GM12878 (cell line): ENCODE results near the gene CCDC178. TPM values are rescaled to one million over a fixed set of nuclear protein-coding genes. Genes with fewer than 3 reads are reported as not detected.

Experiments
- ATAC-seq: fragments of 200-7000 bp; cut with Tn5 transposase; 3 replicates; pipeline ENCODE4 v1.9.1; 2020; ENCODE audit warnings: mild to moderate bottlenecking, moderate library complexity
- BruUV-seq: library from RNA; stranded (reverse); fragments of 400-500 nt; replicated peaks from 2 replicates; lab custom pipeline; 2021; lab: Mats Ljungman, UMichigan
- CTCF ChIA-PET: fragments of 300-600 bp; sonication (Branson Sonifier 250); formaldehyde crosslinking; extraction: SDS; loops from one replicate; lab custom pipeline; 2021; ENCODE audit warnings: inconsistent platforms; lab: Yijun Ruan, JAX
- POLR2A ChIA-PET: fragments of 350-600 bp; formaldehyde crosslinking; extraction: SDS; loops from one replicate; lab custom pipeline; 2021; ENCODE audit warnings: inconsistent platforms; lab: Charles Lee
- RAD21 ChIA-PET: fragments of 300-600 bp; sonication (Branson Sonifier 250); formaldehyde crosslinking; loops from one replicate; lab custom pipeline; 2023; ENCODE audit warnings: antibody characterized with exemption; ENCODE audit not compliant: unreplicated experiment; lab: Charles Lee
- SMC1A ChIA-PET: fragments of 300-600 bp; sonication (Branson Sonifier 250); formaldehyde crosslinking; loops from one replicate; lab custom pipeline; 2023; ENCODE audit not compliant: unreplicated experiment, uncharacterized antibody; lab: Charles Lee
- DNase-seq: peaks from one replicate; pipeline ENCODE4 v3.0.0-alpha.2; 2011; ENCODE audit warnings: low read depth, low spot score
- FAIRE-seq: peaks from 3 replicates; lab custom pipeline; 2011; peaks lifted over from hg19 to GRCh38; lab: Jason Lieb, UNC
- H2AFZ ChIP-seq: 2 replicates; pipeline ENCODE4 v1.6.0; 2011; ENCODE audit warnings: low read depth, low read length, control low read depth; ENCODE audit not compliant: control insufficient read depth
- H3K27ac ChIP-seq: 2 replicates; pipeline ENCODE4 v1.5.1; 2011; ENCODE audit warnings: control low read depth; ENCODE audit not compliant: control insufficient read depth, insufficient read depth
- H3K27me3 ChIP-seq, 2 experiments: replicated peaks in 1 of 2; 2 replicates each; pipeline versions ENCODE4 v1.6.0 to v1.6.1; 2011; ENCODE audit warnings: low read length in 1 of 2; ENCODE audit not compliant: control insufficient read depth in 2 of 2, insufficient read depth in 2 of 2
- H3K36me3 ChIP-seq, 2 experiments: 2 replicates each; pipeline ENCODE4 v1.5.1; 2011; ENCODE audit warnings: low read length in 1 of 2; ENCODE audit not compliant: control insufficient read depth in 2 of 2, insufficient read depth in 2 of 2
- H3K4me1 ChIP-seq: 2 replicates; pipeline ENCODE4 v1.6.1; 2011; ENCODE audit warnings: mild to moderate bottlenecking, low read length, moderate library complexity, mixed read lengths; ENCODE audit not compliant: control insufficient read depth, insufficient read depth
- H3K4me2 ChIP-seq: 2 replicates; pipeline ENCODE4 v1.6.0; 2011; ENCODE audit warnings: control low read depth; ENCODE audit not compliant: control insufficient read depth, insufficient read depth
- H3K4me3 ChIP-seq: fragments of 200-600 bp; sonication (generic); 2 replicates; pipeline ENCODE4 v1.5.1; 2016
- H3K79me2 ChIP-seq: 2 replicates; pipeline ENCODE4 v1.6.0; 2011; ENCODE audit warnings: low read length; ENCODE audit not compliant: control insufficient read depth, insufficient read depth
- H3K9ac ChIP-seq: 2 replicates; pipeline ENCODE4 v1.8.0; 2011; ENCODE audit warnings: low read length, control low read depth, mixed read lengths; ENCODE audit not compliant: control insufficient read depth, insufficient read depth
- H3K9me3 ChIP-seq: replicated peaks from 3 replicates; pipeline ENCODE4 v1.5.1; 2011; ENCODE audit warnings: mild to moderate bottlenecking, low read length; ENCODE audit not compliant: control insufficient read depth, insufficient read depth
- H4K20me1 ChIP-seq: 2 replicates; pipeline ENCODE4 v1.6.0; 2011; ENCODE audit not compliant: control insufficient read depth, insufficient read depth
- ATF7 ChIP-seq: fragments of 450-650 bp; IDR thresholded peaks from 2 replicates; pipeline ENCODE4 v1.6.1; 2016; ENCODE audit warnings: low read depth, mild to moderate bottlenecking
- BCL11A ChIP-seq: IDR thresholded peaks from 2 replicates; pipeline ENCODE4 v1.6.1; 2011; ENCODE audit warnings: low read depth, low read length
- CEBPB ChIP-seq, 2 experiments: fragments of 150-350 bp in 1 of 2; IDR thresholded peaks; 2 replicates each; pipeline ENCODE4 v1.6.1; 2012 to 2014; ENCODE audit warnings: low read depth in 2 of 2, low read length in 2 of 2, borderline replicate concordance in 1 of 2, inconsistent platforms in 1 of 2
- IKZF2 ChIP-seq, 2 experiments: fragments of 450-650 bp; IDR thresholded peaks; 2 replicates each; pipeline ENCODE4 v1.6.1; 2017; ENCODE audit warnings: mild to moderate bottlenecking in 2 of 2, moderate library complexity in 2 of 2
- IRF4 ChIP-seq: IDR thresholded peaks from 2 replicates; pipeline ENCODE4 v1.6.1; 2011; ENCODE audit warnings: low read depth, low read length
- JUNB ChIP-seq: IDR thresholded peaks from 2 replicates; pipeline ENCODE4 v1.6.1; 2016; ENCODE audit warnings: antibody characterized with exemption, mild to moderate bottlenecking
- JUND ChIP-seq: IDR thresholded peaks from 2 replicates; pipeline ENCODE4 v1.6.1; 2012; ENCODE audit warnings: low read depth, mild to moderate bottlenecking, low read length, improper control_type of control experiment, moderate library complexity
- MEF2B ChIP-seq: fragments of 450-650 bp; IDR thresholded peaks from 2 replicates; pipeline ENCODE4 v1.6.1; 2018; ENCODE audit warnings: mild to moderate bottlenecking, moderate library complexity; ENCODE audit not compliant: partially characterized antibody, poor library complexity, severe bottlenecking
- NR2C2 ChIP-seq: IDR thresholded peaks from 2 replicates; pipeline ENCODE4 v1.6.1; 2011; ENCODE audit warnings: borderline replicate concordance, low read depth; ENCODE audit not compliant: control insufficient read depth, insufficient read length
- RUNX3 ChIP-seq: IDR thresholded peaks from 2 replicates; pipeline ENCODE4 v1.6.1; 2012; ENCODE audit warnings: low read length, inconsistent platforms
- SMAD5 ChIP-seq: IDR thresholded peaks from 2 replicates; pipeline ENCODE4 v1.6.1; 2016; ENCODE audit warnings: antibody characterized with exemption, low read depth
- SMARCA5 ChIP-seq: fragments of 450-650 bp; IDR thresholded peaks from 2 replicates; pipeline ENCODE4 v1.6.1; 2017; ENCODE audit warnings: mild to moderate bottlenecking
- ZNF24 ChIP-seq: fragments of 450-650 bp; IDR thresholded peaks from 2 replicates; pipeline ENCODE4 v1.6.1; 2017; ENCODE audit warnings: antibody characterized with exemption, mild to moderate bottlenecking
- ZNF384 ChIP-seq: IDR thresholded peaks from 2 replicates; pipeline ENCODE4 v1.6.1; 2012; ENCODE audit warnings: low read depth, mild to moderate bottlenecking, low read length, improper control_type of control experiment, borderline replicate concordance
- ZNF622 ChIP-seq: fragments of 450-650 bp; IDR thresholded peaks from 2 replicates; pipeline ENCODE4 v1.6.1; 2017; ENCODE audit warnings: mild to moderate bottlenecking, inconsistent platforms
- WGBS: methylation state at CpG from one replicate; pipeline ENCODE4 v1.1.6; 2016; ENCODE audit warnings: low lambda C conversion rate; ENCODE audit not compliant: insufficient replicate concordance, insufficient coverage; ENCODE audit errors: missing lambda C conversion rate; 5-methylcytosine and 5-hydroxymethylcytosine counted together
- in situ Hi-C: fragments of 300-500 bp; cut with MboI; formaldehyde crosslinking; loops from 9 replicates; pipeline ENCODE4 v1.14.3; 2018; ENCODE audit warnings: mixed read lengths
- intact Hi-C: fragments of 100-400 bp; cut with micrococcal nuclease; formaldehyde crosslinking; loops from one replicate; pipeline ENCODE4 v1.14.2; 2022; ENCODE audit not compliant: unreplicated experiment
- polyA plus RNA-seq, 11 experiments: library from polyadenylated mRNA; depleted of rRNA in 4 of 11; unstranded in 6 of 11; stranded (reverse) in 5 of 11; fragments of >200 nt; fragmentation: Nextera tagmentation in 4 of 11; fragmentation: Illumina TruSeq in 1 of 11; extraction: Ambion mirVana in 4 of 11; extraction: Trizol in 1 of 11; gene quantifications; 1 replicate in 1 of 11; 2 replicates in 10 of 11; pipeline versions ENCODE4 v1.2.1 to v1.2.3, GENCODE V29; 2011 to 2016; ENCODE audit warnings: inconsistent platforms in 2 of 11, missing spikeins in 2 of 11, low read depth in 1 of 11
- total RNA-seq, 4 experiments: library from RNA; depleted of rRNA in 3 of 4; stranded (reverse); fragments of >200 nt in 3 of 4; fragmentation: Illumina TruSeq in 1 of 4; extraction: Trizol in 1 of 4; gene quantifications; 2 replicates each; pipeline versions ENCODE4 v1.2.1 to v1.2.3, GENCODE V29; 2013 to 2021
- TF ChIP-seq, protein P1 (sequence below): fragments of 450-650 bp; conservative IDR thresholded peaks from 2 replicates; pipeline ENCODE4 v1.6.1; 2017; ENCODE audit warnings: mild to moderate bottlenecking, moderate library complexity
- TF ChIP-seq, protein P2 (sequence below): IDR thresholded peaks from 2 replicates; pipeline ENCODE4 v1.6.1; 2011; ENCODE audit warnings: mild to moderate bottlenecking, low read depth, low read length, moderate library complexity; ENCODE audit not compliant: insufficient replicate concordance
- TF ChIP-seq, protein P3 (sequence below): IDR thresholded peaks from 2 replicates; pipeline ENCODE4 v1.6.1; 2012; ENCODE audit warnings: low read depth, low read length, improper control_type of control experiment
- TF ChIP-seq, protein P4 (sequence below): IDR thresholded peaks from 2 replicates; pipeline ENCODE4 v1.6.1; 2012; ENCODE audit warnings: low read depth, low read length, improper control_type of control experiment

Gene CCDC178
- total and polyA plus RNA-seq, 10 of the 15 experiments (the other 5 are each of a cell fraction or from before 2014, with no cell fraction given), result 0.04 TPM; not detected in 9

DNA sequence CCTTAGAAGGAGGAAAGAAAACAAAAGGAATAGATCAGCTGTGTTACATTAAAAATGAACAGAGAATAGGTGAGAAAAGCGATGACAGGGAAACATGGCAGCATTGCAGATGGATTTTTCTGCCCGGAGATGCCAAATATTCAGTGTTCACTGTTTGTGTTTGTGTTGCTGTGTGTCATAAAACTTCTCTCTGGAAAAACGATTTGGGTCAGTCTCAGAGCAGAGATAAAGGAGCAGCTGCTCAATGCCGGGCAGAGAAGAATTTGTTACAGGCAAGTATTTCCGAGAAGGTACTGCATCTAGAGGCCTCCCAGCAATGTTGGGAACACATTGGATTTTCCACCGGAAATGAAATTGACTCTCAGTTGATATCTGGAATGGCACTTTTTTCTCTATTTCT lies 511.3 kb downstream of the CCDC178 start (continued):
- TF ChIP-seq, protein P1, sequence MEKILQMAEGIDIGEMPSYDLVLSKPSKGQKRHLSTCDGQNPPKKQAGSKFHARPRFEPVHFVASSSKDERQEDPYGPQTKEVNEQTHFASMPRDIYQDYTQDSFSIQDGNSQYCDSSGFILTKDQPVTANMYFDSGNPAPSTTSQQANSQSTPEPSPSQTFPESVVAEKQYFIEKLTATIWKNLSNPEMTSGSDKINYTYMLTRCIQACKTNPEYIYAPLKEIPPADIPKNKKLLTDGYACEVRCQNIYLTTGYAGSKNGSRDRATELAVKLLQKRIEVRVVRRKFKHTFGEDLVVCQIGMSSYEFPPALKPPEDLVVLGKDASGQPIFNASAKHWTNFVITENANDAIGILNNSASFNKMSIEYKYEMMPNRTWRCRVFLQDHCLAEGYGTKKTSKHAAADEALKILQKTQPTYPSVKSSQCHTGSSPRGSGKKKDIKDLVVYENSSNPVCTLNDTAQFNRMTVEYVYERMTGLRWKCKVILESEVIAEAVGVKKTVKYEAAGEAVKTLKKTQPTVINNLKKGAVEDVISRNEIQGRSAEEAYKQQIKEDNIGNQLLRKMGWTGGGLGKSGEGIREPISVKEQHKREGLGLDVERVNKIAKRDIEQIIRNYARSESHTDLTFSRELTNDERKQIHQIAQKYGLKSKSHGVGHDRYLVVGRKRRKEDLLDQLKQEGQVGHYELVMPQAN, result no peak
- no peak for TF ChIP-seq BCL11A
- TF ChIP-seq, protein P2, sequence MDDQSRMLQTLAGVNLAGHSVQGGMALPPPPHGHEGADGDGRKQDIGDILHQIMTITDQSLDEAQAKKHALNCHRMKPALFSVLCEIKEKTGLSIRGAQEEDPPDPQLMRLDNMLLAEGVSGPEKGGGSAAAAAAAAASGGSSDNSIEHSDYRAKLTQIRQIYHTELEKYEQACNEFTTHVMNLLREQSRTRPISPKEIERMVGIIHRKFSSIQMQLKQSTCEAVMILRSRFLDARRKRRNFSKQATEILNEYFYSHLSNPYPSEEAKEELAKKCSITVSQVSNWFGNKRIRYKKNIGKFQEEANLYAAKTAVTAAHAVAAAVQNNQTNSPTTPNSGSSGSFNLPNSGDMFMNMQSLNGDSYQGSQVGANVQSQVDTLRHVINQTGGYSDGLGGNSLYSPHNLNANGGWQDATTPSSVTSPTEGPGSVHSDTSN, result no peak
- TF ChIP-seq, all 136 proteins: peak for 0

DNA sequence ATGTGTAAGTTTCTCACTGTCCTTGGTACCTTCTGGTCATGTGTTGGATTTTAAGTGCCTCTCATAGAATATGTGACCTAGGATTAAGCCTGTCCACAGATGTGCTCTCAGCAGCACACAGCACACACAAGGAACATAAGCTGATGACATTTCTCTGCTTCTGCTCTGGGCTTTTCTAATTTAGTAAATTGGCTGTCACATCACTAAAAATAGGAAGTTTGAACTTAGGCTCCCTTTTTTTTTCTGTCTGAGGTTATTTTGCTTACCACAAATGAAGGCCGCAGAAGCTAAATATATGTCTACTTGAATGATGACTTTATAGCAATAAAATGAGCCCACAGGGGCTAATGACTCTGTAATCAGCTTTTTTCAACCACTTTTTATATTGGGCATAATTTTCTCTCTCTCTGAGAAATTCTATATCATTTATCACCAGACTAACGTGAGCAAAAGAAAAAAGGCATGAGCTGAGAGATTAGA lies 517.5 kb downstream of the CCDC178 start:
- H3K9me3 ChIP-seq, result no peaks in the 10 kb centered on the region
- no peaks in the 10 kb centered on the region for H3K4me1 ChIP-seq
- no peak overlapping the region for H3K9ac ChIP-seq
- BruUV-seq, result no TSS peak
- no peak overlapping the region for H3K27ac ChIP-seq
- 3% methylated on average over 2 of the region's 2 CpGs for WGBS
- intact Hi-C loops, result no loop called here
- ChIA-PET POLR2A (no interaction called here), CTCF (no interaction called here), SMC1A (interaction anchor here (1.0 kb wide), 1 partner anchor 11 kb away, joined by 3 read pairs; no protein-coding TSS in a partner anchor), RAD21 (no interaction called here)
- no peaks in the 10 kb centered on the region for H3K79me2 ChIP-seq
- H3K4me2 ChIP-seq, result no peak overlapping the region
- H2AFZ ChIP-seq, result no peak overlapping the region
- FAIRE-seq (no peak), ATAC-seq (no peak), DNase-seq (no peak)
- H3K36me3 ChIP-seq, result no peaks in the 10 kb centered on the region
- no peaks in the 10 kb centered on the region for H3K27me3 ChIP-seq
- in situ Hi-C loops, result no loop called here
- no peak overlapping the region for H3K4me3 ChIP-seq
- no peaks in the 10 kb centered on the region for H4K20me1 ChIP-seq
- TF ChIP-seq NR2C2 (no peak), RUNX3 (peak; percentile 79), SMARCA5 (no peak), JUND (no peak), IKZF2 (IDR thresholded peaks at IDR 0.05) (no peak), SMAD5 (no peak), IRF4 (no peak), JUNB (no peak), BCL11A (peak; percentile 7; the same call in 1 of the 2 replicates), MEF2B (peak; percentile 77), ZNF384 (peak; percentile 46; the same call in 1 of the 2 replicates), ATF7 (no peak), ZNF24 (no peak), ZNF622 (no peak), CEBPB (IDR thresholded peaks at IDR 0.05; ENCODE audit: borderline replicate concordance in 1 of 2, low read depth in 2 of 2, low read length in 2 of 2) (no peak)
- TF ChIP-seq, protein P3, sequence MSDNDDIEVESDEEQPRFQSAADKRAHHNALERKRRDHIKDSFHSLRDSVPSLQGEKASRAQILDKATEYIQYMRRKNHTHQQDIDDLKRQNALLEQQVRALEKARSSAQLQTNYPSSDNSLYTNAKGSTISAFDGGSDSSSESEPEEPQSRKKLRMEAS, result no peak
- TF ChIP-seq, protein P4, sequence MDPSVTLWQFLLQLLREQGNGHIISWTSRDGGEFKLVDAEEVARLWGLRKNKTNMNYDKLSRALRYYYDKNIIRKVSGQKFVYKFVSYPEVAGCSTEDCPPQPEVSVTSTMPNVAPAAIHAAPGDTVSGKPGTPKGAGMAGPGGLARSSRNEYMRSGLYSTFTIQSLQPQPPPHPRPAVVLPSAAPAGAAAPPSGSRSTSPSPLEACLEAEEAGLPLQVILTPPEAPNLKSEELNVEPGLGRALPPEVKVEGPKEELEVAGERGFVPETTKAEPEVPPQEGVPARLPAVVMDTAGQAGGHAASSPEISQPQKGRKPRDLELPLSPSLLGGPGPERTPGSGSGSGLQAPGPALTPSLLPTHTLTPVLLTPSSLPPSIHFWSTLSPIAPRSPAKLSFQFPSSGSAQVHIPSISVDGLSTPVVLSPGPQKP, result no peak
